Measurements from ENCODE around the gene CEBPZ. TPM values are rescaled to one million over a fixed set of nuclear protein-coding genes. Genes with fewer than 3 reads are reported as not detected.

CEBPZ gene
- total and polyA plus RNA-seq, 2 of the 13 experiments (the other 11 are each of a cell fraction or from before 2014, with no cell fraction given): 14.4 to 117 TPM

DNA sequence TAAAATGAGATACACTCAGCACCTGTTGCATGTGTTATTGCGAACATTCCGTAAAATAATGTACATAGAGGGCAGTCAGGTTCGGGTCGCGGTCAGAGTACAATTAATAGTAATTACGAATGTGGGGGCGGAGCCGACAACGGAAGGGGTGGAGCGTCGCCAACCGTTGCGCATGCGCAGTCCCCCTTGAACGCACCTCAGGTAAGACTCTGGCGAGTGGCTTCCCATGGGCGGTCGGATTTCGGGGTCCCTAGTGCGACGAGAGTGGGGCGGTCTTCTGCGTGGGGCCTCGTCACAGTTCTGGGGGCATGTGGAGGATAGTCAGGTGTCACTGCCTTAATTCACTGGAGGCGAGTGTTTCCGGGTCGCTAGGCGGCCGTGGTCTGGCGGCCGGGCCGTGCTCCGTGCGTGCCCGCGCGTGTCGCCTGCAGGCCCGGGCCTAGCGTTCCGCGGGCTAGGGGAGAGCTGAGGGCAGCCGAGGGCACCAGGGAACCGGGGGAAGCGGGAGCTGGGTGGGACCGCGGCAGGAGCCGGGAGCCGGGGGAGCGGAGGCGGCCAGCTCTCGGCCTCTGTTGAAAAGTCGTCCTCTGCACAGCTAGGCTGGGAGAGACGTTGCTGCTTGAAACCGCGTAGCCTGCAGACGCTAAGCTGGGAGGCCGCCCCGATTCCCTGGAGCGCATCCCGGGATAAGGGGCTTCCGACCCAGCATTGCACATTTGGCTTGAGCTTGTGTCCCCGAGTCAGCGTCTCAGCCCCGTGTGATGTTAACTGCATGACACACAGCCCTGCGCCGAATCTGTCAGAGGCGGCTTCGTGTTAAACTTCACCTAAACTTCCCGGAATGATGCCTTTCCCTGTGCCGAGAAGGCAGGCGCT is 34.8 kb downstream of the CEBPZ start, which contains the start of gene CEBPZOS (continued):
- TF ChIP-seq, protein P1, sequence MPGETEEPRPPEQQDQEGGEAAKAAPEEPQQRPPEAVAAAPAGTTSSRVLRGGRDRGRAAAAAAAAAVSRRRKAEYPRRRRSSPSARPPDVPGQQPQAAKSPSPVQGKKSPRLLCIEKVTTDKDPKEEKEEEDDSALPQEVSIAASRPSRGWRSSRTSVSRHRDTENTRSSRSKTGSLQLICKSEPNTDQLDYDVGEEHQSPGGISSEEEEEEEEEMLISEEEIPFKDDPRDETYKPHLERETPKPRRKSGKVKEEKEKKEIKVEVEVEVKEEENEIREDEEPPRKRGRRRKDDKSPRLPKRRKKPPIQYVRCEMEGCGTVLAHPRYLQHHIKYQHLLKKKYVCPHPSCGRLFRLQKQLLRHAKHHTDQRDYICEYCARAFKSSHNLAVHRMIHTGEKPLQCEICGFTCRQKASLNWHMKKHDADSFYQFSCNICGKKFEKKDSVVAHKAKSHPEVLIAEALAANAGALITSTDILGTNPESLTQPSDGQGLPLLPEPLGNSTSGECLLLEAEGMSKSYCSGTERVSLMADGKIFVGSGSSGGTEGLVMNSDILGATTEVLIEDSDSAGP (CRISPR knock-in tag; IDR thresholded peaks at IDR 0.05; ENCODE audit: borderline replicate concordance): peak; percentile 97
- TF ChIP-seq, protein P2, sequence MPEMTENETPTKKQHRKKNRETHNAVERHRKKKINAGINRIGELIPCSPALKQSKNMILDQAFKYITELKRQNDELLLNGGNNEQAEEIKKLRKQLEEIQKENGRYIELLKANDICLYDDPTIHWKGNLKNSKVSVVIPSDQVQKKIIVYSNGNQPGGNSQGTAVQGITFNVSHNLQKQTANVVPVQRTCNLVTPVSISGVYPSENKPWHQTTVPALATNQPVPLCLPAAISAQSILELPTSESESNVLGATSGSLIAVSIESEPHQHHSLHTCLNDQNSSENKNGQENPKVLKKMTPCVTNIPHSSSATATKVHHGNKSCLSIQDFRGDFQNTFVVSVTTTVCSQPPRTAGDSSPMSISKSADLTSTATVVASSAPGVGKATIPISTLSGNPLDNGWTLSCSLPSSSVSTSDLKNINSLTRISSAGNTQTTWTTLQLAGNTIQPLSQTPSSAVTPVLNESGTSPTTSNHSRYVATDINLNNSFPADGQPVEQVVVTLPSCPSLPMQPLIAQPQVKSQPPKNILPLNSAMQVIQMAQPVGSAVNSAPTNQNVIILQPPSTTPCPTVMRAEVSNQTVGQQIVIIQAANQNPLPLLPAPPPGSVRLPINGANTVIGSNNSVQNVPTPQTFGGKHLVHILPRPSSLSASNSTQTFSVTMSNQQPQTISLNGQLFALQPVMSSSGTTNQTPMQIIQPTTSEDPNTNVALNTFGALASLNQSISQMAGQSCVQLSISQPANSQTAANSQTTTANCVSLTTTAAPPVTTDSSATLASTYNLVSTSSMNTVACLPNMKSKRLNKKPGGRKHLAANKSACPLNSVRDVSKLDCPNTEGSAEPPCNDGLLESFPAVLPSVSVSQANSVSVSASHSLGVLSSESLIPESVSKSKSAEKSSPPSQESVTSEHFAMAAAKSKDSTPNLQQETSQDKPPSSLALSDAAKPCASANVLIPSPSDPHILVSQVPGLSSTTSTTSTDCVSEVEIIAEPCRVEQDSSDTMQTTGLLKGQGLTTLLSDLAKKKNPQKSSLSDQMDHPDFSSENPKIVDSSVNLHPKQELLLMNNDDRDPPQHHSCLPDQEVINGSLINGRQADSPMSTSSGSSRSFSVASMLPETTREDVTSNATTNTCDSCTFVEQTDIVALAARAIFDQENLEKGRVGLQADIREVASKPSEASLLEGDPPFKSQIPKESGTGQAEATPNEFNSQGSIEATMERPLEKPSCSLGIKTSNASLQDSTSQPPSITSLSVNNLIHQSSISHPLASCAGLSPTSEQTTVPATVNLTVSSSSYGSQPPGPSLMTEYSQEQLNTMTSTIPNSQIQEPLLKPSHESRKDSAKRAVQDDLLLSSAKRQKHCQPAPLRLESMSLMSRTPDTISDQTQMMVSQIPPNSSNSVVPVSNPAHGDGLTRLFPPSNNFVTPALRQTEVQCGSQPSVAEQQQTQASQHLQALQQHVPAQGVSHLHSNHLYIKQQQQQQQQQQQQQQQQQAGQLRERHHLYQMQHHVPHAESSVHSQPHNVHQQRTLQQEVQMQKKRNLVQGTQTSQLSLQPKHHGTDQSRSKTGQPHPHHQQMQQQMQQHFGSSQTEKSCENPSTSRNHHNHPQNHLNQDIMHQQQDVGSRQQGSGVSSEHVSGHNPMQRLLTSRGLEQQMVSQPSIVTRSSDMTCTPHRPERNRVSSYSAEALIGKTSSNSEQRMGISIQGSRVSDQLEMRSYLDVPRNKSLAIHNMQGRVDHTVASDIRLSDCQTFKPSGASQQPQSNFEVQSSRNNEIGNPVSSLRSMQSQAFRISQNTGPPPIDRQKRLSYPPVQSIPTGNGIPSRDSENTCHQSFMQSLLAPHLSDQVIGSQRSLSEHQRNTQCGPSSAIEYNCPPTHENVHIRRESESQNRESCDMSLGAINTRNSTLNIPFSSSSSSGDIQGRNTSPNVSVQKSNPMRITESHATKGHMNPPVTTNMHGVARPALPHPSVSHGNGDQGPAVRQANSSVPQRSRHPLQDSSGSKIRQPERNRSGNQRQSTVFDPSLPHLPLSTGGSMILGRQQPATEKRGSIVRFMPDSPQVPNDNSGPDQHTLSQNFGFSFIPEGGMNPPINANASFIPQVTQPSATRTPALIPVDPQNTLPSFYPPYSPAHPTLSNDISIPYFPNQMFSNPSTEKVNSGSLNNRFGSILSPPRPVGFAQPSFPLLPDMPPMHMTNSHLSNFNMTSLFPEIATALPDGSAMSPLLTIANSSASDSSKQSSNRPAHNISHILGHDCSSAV (CRISPR knock-in tag; IDR thresholded peaks at IDR 0.05; ENCODE audit: borderline replicate concordance): no peak; the same call in 1 of the 2 replicates
- no peak for TF ChIP-seq HDAC6 (IDR thresholded peaks at IDR 0.05; ENCODE audit: low read depth, low read length)
- no peak for TF ChIP-seq ZNF841 (CRISPR knock-in tag; IDR thresholded peaks at IDR 0.05; ENCODE audit: borderline replicate concordance)
- TF ChIP-seq KDM6A (CRISPR knock-in tag; IDR thresholded peaks at IDR 0.05; ENCODE audit: low read depth): peak; percentile 23; the same call in 1 of the 2 replicates
- TF ChIP-seq ZNF773 (CRISPR knock-in tag; IDR thresholded peaks at IDR 0.05; ENCODE audit: borderline replicate concordance): peak; percentile 67; the same call in 1 of the 2 replicates
- peak; percentile 77 for TF ChIP-seq ERF (CRISPR knock-in tag; IDR thresholded peaks at IDR 0.05)
- TF ChIP-seq KDM5B (CRISPR knock-in tag; IDR thresholded peaks at IDR 0.05; ENCODE audit: borderline replicate concordance): peak; percentile 99
- TF ChIP-seq ZSCAN31 (CRISPR knock-in tag; IDR thresholded peaks at IDR 0.05; ENCODE audit: low read depth): peak; percentile 92
- peak; percentile 72; the same call in 1 of the 2 replicates for TF ChIP-seq TEAD2 (CRISPR knock-in tag; IDR thresholded peaks at IDR 0.05)
- peak; percentile 70; the same call in 1 of the 2 replicates for TF ChIP-seq ZBTB8A (CRISPR knock-in tag; IDR thresholded peaks at IDR 0.05; ENCODE audit: borderline replicate concordance, low read depth)
- no peak for TF ChIP-seq MBNL3 (CRISPR knock-in tag; conservative IDR thresholded peaks at IDR 0.05)
- peak; percentile 90 for TF ChIP-seq ZFP36L1 (CRISPR knock-in tag; IDR thresholded peaks at IDR 0.05)
- TF ChIP-seq ZSCAN25 (CRISPR knock-in tag; IDR thresholded peaks at IDR 0.05): peak; percentile 86
- TF ChIP-seq ZNF644 (CRISPR knock-in tag; IDR thresholded peaks at IDR 0.05; ENCODE audit: low read depth): no peak
- peak; percentile 87 for TF ChIP-seq ZNF530 (CRISPR knock-in tag; IDR thresholded peaks at IDR 0.05; ENCODE audit: low read depth)
- no peak for TF ChIP-seq RFX5 (IDR thresholded peaks at IDR 0.05; ENCODE audit: low read depth, low read length)
